Endothelial cell (in vitro differentiated cells): ENCODE results near the gene FAM187B. TPM values are rescaled to one million over a fixed set of nuclear protein-coding genes. Genes with fewer than 3 reads are reported as not detected.
A peak's percentile ranks its signal among the peaks of the same experiment; 100 is the strongest.

Experiments used
- DNase-seq: peaks from one replicate; pipeline ENCODE4 v3.0.0; 2021; ENCODE audit warnings: low spot score
- H3K27ac Mint-ChIP-seq: one replicate; pipeline ENCODE4 v1.8.0; 2021; ENCODE audit warnings: mixed read lengths, inconsistent platforms; ENCODE audit not compliant: unreplicated experiment
- H3K27me3 Mint-ChIP-seq: one replicate; pipeline ENCODE4 v1.8.0; 2021; ENCODE audit warnings: mild to moderate bottlenecking, moderate library complexity, mixed read lengths, inconsistent platforms; ENCODE audit not compliant: unreplicated experiment
- H3K36me3 Mint-ChIP-seq: one replicate; pipeline ENCODE4 v1.8.0; 2021; ENCODE audit warnings: mild to moderate bottlenecking, low read depth, mixed read lengths, inconsistent platforms; ENCODE audit not compliant: unreplicated experiment
- H3K4me1 Mint-ChIP-seq: one replicate; pipeline ENCODE4 v1.8.0; 2021; ENCODE audit warnings: mild to moderate bottlenecking, mixed read lengths, inconsistent platforms; ENCODE audit not compliant: unreplicated experiment
- H3K4me3 Mint-ChIP-seq: one replicate; pipeline ENCODE4 v1.8.0; 2021; ENCODE audit warnings: mild to moderate bottlenecking, mixed read lengths, inconsistent platforms; ENCODE audit not compliant: unreplicated experiment
- H3K9me3 Mint-ChIP-seq: one replicate; pipeline ENCODE4 v1.8.0; 2021; ENCODE audit warnings: mixed read lengths, inconsistent platforms; ENCODE audit not compliant: unreplicated experiment
- total RNA-seq: library from RNA; stranded (reverse); fragmentation: NEBNext Ultra II Directional; extraction: Animal tissue kit (Norgen Biotek cat#: 25700); gene quantifications from one replicate; pipeline ENCODE4 v1.2.1, GENCODE V29; 2021; ENCODE audit not compliant: unreplicated experiment
- TF ChIP-seq, protein P1 (sequence below): fragments of 200-600 bp; sonication (generic); IDR thresholded peaks from one replicate; pipeline ENCODE4 v1.5.0; 2021; ENCODE audit warnings: antibody characterized with exemption; ENCODE audit not compliant: unreplicated experiment

Gene FAM187B
- total RNA-seq, 1 donor from 2014 or later: not detected

GRCh38 chr19:35262101-35262761 is 33.7 kb upstream of the FAM187B start:
- TF ChIP-seq, protein P1, sequence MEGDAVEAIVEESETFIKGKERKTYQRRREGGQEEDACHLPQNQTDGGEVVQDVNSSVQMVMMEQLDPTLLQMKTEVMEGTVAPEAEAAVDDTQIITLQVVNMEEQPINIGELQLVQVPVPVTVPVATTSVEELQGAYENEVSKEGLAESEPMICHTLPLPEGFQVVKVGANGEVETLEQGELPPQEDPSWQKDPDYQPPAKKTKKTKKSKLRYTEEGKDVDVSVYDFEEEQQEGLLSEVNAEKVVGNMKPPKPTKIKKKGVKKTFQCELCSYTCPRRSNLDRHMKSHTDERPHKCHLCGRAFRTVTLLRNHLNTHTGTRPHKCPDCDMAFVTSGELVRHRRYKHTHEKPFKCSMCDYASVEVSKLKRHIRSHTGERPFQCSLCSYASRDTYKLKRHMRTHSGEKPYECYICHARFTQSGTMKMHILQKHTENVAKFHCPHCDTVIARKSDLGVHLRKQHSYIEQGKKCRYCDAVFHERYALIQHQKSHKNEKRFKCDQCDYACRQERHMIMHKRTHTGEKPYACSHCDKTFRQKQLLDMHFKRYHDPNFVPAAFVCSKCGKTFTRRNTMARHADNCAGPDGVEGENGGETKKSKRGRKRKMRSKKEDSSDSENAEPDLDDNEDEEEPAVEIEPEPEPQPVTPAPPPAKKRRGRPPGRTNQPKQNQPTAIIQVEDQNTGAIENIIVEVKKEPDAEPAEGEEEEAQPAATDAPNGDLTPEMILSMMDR: no peak
- Mint-ChIP-seq H3K36me3 (no peaks in the 10 kb centered on the region), H3K27ac (no peak overlapping the region)

DNA sequence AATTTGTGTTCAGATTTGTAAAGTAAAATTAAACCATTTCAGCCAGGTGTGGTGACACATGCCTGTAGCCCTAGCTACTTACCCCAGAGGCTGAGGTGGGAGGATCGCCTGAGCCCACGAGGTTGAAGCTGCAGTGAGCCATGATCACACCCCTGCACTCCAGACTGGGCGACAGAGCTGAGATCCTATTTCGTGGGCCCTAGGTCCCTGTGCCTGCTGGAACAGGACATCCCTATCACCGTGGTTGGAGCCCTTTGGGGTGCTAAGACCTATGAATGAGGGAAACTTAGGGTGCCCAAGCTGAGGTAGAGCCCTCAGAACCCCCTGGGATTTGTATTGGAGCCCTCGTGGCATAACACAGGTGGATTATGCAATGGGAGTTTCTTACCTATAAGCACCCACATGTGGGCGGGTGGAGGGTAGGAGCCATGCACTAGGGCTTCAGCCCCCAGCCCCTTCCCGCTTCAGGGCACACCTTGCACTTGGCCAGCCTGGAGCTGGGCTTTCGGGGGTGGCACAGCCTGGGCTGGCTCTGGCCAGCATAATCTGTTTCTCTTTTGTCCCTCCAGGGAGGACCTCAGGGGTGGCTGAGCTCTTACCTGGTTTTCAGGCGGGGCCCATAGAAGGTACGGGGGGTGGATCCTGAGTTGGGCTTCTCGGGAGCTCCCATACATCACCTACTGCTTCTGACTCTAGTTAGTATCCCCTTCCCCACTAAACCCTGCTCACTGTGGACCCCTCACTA is 33.0 kb upstream of the FAM187B start:
- no peak overlapping the region for H3K4me3 Mint-ChIP-seq
- peaks cover 12% of the 10 kb centered on the region for H3K4me1 Mint-ChIP-seq
- TF ChIP-seq, protein P1: no peak
- peaks cover 7% of the 10 kb centered on the region for H3K27me3 Mint-ChIP-seq
- H3K36me3 Mint-ChIP-seq: peaks cover under 1% of the 10 kb centered on the region
- no peak for DNase-seq
- no peaks in the 10 kb centered on the region for H3K9me3 Mint-ChIP-seq
- no peak overlapping the region for H3K27ac Mint-ChIP-seq

More at GRCh38 chr19:35262101-35262761, 33.7 kb upstream of the FAM187B start:
- Mint-ChIP-seq H3K4me3 (no peak overlapping the region), H3K4me1 (peaks cover 7% of the 10 kb centered on the region), H3K27me3 (peaks cover 6% of the 10 kb centered on the region), H3K9me3 (no peaks in the 10 kb centered on the region)
- no peak for DNase-seq

DNA sequence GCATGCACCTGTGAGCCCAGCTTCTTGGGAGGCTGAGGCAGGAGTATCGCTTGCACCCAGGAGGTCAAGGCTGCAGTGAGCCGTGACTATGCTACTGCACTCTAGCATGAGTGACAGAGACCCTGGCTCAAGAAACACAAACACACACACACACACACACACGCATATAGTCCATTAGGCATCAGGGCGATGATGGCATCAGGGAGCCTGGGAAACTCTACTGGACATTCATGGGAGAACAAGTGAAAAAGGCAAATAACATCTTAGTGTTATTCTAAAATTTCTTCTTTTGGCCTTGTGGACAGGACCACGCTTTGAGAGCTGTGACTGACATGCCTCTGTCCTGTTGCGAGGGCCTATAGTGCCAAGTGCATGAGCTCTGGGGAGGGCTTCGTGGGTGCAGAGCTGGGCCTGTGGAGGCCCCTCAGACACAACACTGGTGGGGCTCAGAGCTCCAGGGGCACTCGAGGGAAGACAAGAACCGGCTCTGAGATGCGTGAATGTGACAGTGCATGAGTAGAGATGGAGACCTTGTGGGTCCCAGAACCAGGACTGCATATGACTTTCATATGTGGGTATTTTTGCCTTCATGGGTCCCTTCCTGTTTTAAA is 32.3 kb upstream of the FAM187B start:
- peaks cover 3% of the 10 kb centered on the region for H3K36me3 Mint-ChIP-seq
- H3K4me3 Mint-ChIP-seq: no peak overlapping the region
- peaks cover 7% of the 10 kb centered on the region for H3K27me3 Mint-ChIP-seq
- no peaks in the 10 kb centered on the region for H3K9me3 Mint-ChIP-seq
- no peak overlapping the region for H3K27ac Mint-ChIP-seq
- no peak for DNase-seq
- TF ChIP-seq, protein P1: no peak
- peaks cover 15% of the 10 kb centered on the region for H3K4me1 Mint-ChIP-seq

DNA sequence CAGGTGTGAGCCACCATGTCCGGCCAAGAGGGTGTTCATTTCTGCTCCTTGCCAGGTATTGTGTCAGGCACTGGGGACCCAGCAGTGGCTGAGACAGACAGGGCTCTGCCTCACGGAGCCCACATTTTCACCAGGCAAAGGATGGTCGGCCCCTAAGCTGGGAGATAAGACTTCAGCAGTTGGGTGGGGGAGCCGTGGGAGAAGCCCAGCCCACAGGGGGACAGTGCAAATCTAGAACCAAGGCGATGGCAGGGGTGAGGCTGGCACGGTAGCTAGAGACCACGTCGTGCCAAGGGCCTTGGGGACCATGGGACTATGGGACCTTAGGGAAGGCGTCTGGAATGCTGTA is 28.5 kb upstream of the FAM187B start:
- TF ChIP-seq, protein P1: no peak
- peaks cover 41% of the 10 kb centered on the region for H3K4me1 Mint-ChIP-seq
- DNase-seq: no peak
- peaks cover 18% of the 10 kb centered on the region for H3K36me3 Mint-ChIP-seq
- H3K27me3 Mint-ChIP-seq: peaks cover 14% of the 10 kb centered on the region
- H3K9me3 Mint-ChIP-seq: no peaks in the 10 kb centered on the region
- H3K27ac Mint-ChIP-seq: no peak overlapping the region
- no peak overlapping the region for H3K4me3 Mint-ChIP-seq

DNA sequence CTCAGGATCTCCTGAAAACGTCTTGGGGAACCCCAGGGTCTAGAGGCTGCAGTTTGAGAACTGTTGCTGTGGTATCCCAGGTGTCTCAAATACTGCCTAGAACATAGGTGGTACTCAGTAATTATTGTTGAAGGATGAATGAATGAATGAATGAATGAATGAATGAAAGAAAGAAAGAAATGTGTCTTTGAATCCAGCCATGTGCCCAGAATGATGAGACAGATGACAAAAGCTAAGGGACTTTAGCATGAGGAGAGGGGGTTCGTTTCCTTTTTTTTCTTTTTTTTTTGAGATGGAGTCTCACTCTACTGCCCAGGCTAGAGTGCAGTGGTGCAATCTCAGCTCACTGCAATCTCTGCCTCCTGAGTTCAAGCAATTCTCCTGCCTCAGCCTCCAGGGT is 28.0 kb upstream of the FAM187B start:
- no peak for DNase-seq
- H3K4me1 Mint-ChIP-seq: peaks cover 42% of the 10 kb centered on the region
- no peaks in the 10 kb centered on the region for H3K9me3 Mint-ChIP-seq
- H3K36me3 Mint-ChIP-seq: peaks cover 20% of the 10 kb centered on the region
- H3K27ac Mint-ChIP-seq: peak overlapping the region; percentile 50
- no peak overlapping the region for H3K4me3 Mint-ChIP-seq
- TF ChIP-seq, protein P1: no peak
- peaks cover 15% of the 10 kb centered on the region for H3K27me3 Mint-ChIP-seq
